NCI-H460 (cell line): ENCODE results near the gene DHX29. TPM values are rescaled to one million over a fixed set of nuclear protein-coding genes. Genes with fewer than 3 reads are reported as not detected.
A peak's percentile ranks its signal among the peaks of the same experiment; 100 is the strongest.

Experiments
- DNase-seq: peaks from one replicate; pipeline ENCODE4 v3.0.0-alpha.2; 2016; ENCODE audit warnings: low read depth; ENCODE audit errors: extremely low read depth
- total RNA-seq: library from RNA; depleted of rRNA; stranded (reverse); fragments of >200 nt; shearing (Covaris generic); gene quantifications from 2 replicates; pipeline ENCODE4 v1.2.3, GENCODE V29; 2014

DHX29 gene
- total RNA-seq, 1 experiment from 2014 or later: 35.8 TPM

DNA sequence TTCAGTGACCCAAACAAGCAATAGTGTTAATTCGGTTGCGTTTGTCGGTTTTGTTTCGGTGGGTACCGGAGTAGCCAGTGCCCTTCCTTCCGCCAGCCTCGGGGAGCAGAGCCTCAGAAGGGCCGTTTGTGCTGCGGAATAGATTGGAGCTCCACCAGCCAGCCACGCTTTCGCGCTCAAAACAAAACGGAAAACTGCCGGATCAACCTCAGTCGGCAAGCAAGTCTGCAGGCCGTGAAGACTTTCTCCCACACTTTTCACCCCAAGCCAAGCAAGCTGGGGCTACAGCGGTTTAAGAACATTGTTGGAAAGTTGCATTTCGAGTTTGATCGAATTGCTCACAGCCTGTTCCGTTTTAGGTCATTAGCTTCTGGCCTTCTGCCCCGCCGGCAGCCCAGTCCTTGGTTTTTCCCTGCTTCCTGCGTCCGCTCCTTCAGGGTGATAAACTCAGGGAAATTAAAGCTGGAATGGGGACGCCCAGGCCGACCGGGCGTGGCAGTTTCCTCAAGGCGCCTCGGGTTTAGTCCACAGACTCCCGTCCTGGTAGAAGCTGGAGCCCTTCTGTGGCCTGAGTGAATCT, 73.3 kb downstream of the DHX29 start:
- DNase-seq: peak; percentile 7

DNA sequence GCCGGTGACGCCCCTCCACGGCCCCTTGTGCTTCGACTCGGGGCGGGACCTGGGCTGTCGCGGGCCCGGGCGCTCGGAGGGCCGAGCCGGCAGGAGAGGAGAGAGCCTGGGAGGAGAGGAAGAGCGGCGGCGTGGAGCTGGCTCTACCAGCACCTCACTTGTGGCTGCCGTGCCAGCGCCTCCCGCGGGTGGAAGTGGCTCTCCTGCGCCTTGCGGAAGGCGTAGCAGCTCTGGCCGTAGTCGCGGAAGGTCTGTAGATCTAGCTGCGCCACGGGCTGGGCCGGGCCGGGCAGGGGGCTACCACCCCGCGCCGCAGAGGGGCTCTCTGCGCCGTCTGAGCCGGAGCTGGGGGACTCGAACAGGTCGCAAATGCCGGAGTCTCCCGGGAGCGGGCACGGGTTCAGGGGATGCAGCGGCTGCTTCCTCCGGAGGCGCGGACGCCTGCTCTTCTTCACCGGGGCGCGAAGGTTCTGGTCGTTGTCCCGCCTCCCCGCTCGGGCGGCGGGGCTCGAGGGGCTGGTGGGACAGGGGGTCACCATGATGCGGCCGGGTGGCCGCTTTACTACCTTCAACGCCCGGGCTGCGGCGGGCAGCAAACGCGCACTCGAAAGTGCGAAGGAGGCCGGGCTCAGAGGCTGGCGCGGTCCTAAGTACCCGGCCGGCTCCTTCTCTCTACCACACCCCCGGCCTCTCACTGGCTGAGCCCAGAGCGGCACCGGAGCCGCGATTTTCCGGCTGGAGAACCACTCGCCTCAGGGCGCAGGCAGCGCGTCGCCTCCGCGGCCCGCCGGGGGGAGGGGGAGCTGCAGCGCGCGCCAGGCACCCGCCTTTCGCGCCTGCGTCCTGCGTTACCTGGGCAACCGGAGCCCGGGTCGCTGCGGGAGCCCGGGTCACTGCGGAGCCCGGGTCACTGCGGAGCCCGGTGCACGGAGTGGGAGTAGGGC, 74.2 kb downstream of the DHX29 start, which contains the start of gene CCNO:
Gene CCNO (minus strand): TSS at position 624 of the 944 bp plus-strand sequence. CDS start 85 bp downstream, at position 539.
- DNase-seq: peak; percentile 87

DNA sequence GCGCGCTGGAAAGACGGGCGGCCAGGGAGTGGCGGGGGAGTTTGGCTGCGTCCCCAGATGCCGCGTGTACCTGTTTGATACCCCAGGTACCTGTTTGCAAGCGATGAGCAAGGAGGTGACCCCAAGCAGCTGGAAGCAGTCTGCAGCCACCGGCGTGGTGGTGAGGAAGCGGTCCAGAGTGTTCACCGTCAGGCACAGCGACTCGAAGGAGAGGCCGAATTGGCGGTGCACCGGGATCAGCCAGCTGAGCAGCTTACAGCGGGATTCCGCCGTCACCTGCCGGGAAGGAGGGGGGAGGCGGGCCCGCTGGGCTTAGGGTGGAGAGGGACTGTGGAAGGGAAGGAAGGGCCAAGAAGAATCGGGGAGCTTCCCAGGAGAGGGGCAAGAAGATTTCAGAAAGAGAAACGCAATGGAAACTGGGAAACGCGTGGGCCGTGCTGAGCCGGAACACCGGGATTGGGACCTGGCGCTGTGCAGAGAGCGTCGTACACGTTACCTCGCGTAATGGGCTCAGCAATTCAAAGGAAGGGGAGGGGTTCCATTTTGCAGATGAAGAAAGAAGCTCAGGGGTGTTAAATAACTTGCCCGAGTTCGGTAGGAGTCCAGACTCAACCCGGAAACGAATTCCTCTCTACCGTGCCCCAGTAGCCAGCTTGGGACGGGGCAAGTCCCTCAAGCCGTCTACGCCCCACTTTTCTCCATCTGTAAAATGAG, 75.1 kb downstream of the DHX29 start:
- peak; percentile 23 for DNase-seq

DNA sequence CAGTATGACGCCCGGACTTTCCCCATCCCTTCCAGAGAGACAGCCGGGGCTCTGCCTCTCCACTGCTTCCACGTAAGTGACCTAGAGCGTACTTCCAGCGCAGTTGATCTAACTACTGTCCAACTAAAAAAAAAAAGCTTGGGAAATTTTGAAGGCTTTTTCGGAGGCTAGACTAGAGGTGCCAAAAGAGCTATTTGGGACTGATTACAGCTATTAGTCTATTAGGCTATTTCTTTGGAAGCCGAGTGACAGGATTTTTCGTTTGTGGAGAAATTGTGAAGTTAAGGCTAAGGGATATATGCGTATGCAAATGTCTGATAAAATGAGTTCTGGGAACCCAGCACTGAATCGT, 75.6 kb downstream of the DHX29 start:
- DNase-seq: no peak

DNA sequence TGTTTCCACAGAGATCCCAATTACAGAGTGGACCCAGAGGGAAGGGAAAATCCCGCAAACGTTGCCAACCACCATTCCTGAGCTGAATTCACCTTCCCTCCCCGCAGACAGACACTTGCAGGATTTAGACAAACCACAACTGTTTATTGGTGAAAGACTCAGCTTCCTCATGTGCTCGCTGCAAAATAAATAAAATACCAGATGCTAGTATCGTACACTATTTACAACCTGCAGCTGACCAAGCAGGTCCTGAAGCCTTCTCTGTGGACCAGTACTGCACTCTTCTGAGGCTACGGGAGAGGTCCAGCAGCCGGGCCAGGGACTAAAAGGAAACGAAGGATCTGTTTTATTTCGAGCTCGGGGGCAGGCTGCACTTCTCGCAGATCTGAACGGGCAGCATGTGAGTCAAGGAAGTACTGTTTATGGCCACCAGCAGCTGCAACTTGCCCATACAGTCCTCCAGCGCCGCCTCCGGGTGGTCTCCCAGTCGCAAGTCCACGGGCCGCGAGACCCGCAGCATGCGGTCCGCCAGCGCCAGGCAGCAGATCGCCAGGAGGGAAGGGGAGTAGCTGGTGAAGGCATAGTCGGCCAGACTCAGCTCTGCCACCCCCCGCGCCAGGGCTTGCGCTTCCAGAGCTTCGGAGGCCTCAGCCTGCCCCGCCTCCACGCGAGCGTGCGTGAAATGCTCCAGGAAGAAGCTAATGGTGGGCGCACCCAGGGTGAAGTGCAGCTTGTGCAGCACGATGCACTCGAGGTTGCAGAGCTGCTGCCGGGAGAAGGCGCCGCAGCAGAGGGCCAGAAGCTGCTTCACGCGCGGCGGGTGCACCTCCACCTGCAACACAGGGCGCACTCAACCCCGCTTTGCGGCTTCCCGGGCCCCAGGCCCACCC, 76.2 kb downstream of the DHX29 start:
- no peak for DNase-seq

DNA sequence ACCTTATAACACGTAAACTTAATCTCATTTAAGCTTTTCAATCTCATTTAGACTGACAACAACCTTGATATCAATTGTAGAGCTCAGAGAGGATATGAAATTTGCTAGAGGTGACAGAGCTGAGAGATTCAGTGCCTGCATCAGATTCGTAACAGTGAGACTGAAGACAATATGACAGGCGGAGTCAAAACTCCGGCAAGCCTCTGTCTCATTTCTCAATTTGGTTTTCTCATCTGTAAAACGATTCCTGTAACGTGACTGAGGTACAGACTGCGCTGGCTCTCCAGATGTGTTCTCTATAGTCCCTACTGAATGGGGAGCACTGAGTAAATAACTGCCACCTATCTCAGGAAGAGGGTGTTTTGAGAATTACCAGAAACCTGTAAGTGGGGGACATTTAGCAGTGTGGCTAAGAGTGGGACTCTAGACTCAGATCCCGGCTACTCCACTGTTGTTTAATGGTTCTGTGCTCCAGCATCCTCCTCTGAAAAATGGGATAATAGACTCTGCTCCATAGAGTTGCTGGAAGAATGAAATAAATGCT, 77.3 kb downstream of the DHX29 start:
- no peak for DNase-seq

DNA sequence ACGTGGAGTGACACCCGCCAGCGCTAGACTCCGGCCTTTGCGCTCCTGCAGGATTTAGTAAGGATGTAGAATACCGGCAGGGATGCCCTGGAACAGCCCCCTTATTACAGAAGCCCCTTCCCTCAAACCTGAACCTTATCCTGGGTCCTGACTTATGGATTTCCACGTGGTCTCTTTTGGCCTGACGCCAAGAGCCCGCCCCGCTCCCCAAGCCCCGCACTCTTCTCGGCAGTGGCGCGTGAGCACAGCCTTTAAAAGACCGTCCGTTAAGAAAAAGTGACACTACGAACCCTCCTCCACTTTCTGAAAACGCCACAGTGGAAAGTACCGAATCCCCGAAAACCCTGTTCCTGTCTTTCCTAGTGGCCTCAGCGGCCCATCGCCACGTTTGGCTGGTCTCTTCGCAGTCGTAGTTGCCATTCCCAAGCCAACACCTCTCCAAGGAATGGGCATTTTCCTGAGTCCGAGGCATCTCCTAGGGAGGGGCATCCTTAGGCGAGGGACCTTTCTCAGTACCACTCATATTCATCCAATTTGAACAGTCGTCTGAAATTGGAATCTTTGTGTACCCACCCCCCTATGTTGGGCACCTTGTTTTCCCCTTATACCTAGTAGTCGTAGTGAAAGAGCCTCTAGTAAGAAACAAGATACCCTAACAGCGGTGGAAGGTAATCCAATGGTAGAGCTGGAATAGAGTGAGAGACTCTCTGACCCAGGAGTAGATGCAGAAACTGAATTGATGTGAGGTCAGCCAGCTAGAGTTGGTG, 79.6 kb downstream of the DHX29 start:
- no peak for DNase-seq

DNA sequence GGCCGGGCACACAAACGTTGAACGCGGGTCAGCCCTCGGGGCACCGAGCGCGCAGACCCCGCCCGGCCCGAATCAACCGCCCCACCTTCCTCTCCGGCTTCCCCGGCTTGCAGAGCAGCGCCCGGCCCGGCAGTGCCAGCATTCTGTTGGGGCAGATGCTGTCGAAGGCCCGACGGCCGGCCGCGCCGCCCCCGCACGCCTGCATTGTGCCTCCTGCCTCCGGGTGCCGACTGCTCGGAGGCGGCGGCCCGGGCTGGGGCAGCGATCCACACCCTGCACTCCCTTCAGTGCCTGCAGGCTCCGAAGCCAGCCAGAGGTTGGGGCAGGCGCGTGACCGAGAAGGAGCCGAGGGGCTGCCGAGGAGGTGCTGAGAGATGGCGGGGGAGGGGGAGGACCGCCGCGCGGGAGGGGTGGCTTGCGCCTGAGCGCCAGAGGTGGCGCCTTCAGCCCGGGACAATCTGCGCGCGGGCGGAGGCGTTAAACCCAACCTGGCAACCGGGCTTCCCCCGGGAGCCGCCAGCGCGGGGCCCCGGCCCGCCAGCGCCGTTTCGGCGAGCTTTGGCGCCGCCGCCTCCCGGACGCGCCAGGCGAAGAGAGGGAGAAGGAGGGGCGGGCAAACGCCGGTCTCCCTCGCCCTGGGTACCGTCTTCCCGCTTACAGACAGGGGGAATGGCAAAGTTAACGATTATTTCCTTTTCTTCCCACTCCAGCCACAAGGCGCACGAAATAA, 80.4 kb downstream of the DHX29 start, which contains the start of gene MCIDAS:
Gene MCIDAS (minus strand): TSS at position 382 of the 730 bp plus-strand sequence. CDS start 177 bp downstream, at position 205.
- peak; percentile 74 for DNase-seq

DNA sequence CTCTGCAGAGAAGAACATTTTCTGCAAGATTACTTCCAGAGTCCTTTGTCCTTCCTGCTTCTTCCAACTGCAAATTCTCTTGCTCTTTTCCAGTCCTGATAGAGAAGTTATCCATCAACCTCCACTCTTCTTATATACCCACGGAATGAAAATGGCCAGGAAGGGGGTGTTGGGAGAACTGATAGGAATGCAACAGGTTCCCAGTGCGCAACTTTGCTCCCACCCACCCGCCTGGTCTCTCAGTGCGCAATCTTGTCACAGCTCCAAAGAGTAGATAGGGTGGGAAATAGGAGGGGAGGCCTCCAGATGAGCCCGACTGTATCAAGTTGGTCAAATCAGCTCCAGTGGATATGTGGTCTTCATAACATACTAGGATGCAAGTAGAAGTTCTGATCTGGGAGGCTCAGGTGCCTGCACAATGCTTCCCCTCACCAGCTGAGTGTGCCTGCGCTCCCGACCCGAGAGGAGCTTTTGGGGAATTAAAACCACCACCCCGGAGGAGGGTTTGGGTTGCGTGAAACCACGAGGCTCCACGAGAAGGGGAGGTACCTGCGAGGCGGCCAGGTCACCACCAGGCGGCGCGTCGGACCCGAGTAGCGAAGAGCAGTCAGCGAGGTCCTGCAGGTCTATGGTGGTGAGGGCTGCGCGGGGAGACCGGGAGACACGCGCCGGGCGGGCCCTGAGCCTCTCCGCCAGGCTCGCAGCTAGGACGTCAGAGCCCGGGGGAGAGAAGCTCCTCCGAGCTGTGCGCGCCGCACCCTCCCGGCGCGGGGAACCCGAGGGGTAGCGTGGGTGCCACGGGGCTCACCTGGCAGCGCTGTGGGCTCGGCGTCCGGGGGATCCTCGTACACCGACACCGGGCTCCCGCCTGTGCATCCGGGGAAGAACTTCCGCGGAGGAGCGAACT, 81.2 kb downstream of the DHX29 start:
- peak; percentile 79 for DNase-seq

DNA sequence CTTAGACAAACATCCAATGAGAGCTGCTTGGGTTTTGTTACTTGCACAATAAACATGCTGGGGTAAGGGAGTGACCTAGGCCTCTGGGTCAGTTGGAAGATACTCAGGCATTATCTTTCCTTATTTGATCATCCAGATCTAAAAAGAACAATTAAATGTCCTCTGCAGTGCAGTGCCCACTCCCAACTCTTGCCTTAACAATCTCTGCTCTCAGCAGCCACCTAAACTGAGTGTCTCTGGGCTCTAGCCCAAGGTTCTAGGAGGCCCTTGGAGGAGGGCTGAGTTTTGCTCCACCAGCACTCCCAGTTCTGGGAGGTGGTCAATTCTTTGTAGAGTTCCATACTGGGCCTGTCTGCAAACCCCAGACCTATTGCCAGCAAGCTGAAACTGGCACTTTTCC, 82.1 kb downstream of the DHX29 start:
- no peak for DNase-seq

DNA sequence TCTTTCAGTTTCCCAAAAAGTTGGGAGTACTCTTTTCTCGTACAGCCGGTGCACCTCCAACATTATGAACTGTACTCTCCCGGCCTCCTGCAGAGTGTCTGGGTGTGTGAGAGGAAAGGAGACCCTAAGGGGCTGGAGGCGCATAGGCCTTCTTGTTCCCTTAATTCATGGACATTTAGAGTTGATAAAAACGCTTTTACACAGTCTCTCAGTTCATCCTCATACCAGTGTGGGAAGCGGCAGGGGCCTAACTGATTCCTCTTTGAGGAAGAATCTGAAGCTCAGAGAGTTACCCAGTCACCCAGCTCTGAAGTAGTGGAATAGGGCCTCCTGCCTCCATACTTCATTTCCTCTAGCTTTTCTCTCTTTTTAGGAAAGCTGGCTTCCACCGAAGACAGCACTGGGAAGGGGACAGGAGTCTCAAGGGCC, 83.7 kb downstream of the DHX29 start:
- DNase-seq: no peak

DNA sequence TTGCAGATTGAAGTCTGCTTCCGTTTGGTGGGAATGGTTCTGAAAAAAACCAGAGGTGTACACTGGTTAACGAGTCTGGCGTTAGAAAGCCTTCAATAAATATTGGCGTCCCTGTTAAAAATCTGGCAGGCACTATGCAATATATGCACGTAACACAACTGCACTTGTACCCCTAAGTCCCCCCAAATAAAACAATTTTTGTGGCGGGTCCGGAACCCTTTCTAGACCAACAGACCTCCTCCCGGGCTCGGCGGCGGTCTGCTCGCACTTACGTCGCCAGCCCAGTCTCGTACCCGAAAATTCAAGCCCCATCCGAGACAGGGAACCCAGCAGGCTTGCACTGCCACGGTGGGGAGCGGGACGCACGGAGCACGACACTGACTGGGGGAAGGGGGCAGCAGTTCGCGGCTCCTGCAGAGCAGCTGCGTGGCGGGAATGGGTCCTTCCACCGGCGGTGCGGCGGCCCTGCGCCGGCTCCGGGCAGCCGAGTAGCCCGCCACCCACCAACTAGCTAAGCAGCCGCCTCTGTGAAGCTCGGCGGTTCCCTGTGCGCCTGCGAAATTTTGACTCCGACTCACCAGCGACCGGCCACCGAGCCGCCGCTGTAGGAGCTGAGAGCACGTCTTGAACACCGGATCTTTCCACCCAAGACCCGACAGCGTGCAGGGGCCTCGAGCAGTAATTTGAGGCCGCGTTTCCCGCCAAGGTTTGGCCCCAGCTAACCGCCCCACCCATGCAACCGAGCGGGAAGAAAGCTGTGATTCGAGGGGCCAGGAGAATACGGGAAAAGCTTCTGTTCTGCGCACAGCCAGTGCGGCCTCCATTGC, 84.3 kb downstream of the DHX29 start:
- no peak for DNase-seq

DNA sequence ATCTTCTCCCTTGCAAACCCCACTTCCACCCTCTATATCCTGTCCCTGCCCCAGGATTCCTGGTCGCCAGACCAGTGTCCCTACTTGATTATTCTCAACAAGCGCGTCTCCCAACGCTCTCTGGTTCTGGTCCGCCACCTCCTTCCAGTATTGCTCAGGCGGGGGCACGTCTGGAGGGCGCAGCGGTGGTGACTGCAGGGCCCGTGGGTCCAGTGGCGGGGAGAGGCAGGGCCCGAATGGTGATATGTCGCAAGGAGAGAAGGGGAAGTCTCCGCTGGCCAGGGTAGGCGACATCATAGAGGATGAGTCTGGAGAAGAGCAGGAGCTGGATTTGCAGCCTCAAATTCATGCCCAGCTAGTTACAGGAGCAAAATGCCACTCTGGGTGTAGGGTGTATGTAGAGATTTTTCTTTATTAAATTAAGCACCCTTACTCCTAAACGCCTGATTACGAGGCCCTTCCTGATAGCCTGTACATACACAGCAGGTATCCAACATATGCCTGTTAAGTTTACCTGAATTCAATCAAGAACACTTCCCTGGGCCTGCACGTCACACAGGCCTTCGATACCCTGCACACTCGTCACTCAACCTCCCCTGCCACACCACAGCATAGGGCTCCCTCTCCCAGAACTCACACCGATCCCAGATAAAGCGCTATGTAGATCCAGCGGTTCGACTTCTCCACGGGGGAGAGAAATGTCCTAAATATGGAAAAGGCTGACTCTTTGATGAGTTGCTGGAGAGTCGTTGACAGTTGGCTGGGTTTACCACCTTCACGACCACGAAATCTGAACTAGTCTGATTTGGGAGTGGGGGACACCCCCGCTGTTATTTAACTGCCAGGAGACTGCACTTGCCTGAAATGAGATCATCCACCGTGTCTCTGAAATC, 85.2 kb downstream of the DHX29 start:
- DNase-seq: no peak

DNA sequence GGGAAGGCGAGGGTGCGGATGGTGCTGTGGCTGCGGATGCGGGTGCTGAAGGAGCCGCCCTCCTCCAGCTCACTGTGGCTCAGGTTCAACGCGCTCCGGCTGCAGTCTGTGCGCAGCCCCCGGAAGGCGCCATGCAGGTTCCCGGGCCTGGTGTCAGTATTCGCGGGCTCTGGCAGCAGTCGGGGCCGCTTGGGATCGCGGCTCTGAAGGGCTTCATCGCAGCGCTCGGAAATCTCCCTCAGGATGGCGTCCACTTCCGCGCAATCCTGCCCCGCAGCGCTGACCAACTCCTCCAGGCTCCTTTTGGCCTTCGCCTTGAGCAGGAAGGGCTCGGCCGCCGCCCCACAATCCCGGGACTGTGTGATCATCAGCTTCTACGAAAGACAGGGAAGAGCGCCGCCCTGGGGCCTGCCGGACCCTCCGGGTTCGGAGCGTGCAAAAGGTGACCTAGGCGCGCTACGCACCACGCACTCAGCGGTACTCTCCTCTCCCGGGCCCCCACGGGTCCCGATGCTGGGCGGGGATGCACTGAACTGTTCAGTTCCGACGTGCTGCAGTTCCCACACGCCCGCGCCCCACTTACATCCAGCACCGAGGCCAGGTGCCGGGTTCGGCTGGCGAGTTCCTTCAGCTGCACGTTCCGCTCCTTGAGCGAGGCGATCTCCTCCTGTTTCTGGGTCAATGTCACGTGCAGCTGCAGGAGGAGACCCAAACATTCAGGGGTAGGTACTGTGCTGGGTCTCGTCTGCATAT, 86.9 kb downstream of the DHX29 start:
- no peak for DNase-seq

DNA sequence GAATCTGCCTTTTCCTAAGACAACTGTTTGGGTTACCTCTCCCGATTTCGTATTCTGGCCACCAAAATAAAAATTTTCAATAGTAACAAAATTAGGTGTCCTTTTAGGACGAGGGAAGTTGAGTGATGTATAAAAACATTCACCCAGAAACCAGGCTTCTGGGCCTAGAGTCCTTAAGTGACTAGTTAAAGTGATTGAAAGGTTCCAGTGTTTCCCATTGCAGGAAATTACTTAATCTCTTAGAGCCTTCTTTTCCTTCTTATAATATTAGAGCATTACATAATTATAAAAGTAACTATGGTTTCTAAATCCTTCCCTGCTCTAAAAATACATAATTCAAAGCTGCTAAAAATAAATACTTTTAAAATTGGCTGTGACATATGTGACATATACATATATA, 87.7 kb downstream of the DHX29 start:
- no peak for DNase-seq
